ENCODE data around the gene KIF26B.

Gene KIF26B

GRCh38 chr1:245572709-245573108, 417.9 kb downstream of the KIF26B start:
- DNase-seq (ENCODE audit: low read depth), result no peak

GRCh38 chr1:245575710-245576109, 420.9 kb downstream of the KIF26B start:
- DNase-seq (ENCODE audit: low read depth), result no peak

GRCh38 chr1:245576323-245576722, 421.5 kb downstream of the KIF26B start:
- DNase-seq (ENCODE audit: low read depth), result no peak

GRCh38 chr1:245577191-245578157, 422.7 kb downstream of the KIF26B start:
- DNase-seq (ENCODE audit: low read depth), result no peak

GRCh38 chr1:245578308-245578707, 423.5 kb downstream of the KIF26B start:
- no peak for DNase-seq (ENCODE audit: low read depth)

- DNase-seq (ENCODE audit: low read depth), result no peak
Observed at GRCh38 chr1:245578771-245579170, 424.0 kb downstream of the KIF26B start.

- no peak for DNase-seq (ENCODE audit: low read depth)
Observed at GRCh38 chr1:245579881-245580280, 425.1 kb downstream of the KIF26B start.

GRCh38 chr1:245580651-245581050, 425.9 kb downstream of the KIF26B start:
- no peak for DNase-seq (ENCODE audit: low read depth)

- no peak for DNase-seq (ENCODE audit: low read depth)
Observed at GRCh38 chr1:245582026-245582425, 427.2 kb downstream of the KIF26B start.

- DNase-seq (ENCODE audit: low read depth), result no peak
Observed at GRCh38 chr1:245583081-245583480, 428.3 kb downstream of the KIF26B start.

- no peak for DNase-seq (ENCODE audit: low read depth)
Observed at GRCh38 chr1:245583575-245584330, 429.0 kb downstream of the KIF26B start.

- DNase-seq (ENCODE audit: low read depth), result no peak
Observed at GRCh38 chr1:245585252-245585959, 430.6 kb downstream of the KIF26B start.

GRCh38 chr1:245587435-245588115, 432.8 kb downstream of the KIF26B start:
- DNase-seq (ENCODE audit: low read depth), result no peak

- no peak for DNase-seq (ENCODE audit: low read depth)
Observed at GRCh38 chr1:245588116-245588639, 433.4 kb downstream of the KIF26B start.

- DNase-seq (ENCODE audit: low read depth), result no peak
Observed at GRCh38 chr1:245589316-245589715, 434.5 kb downstream of the KIF26B start.

- no peak for DNase-seq (ENCODE audit: low read depth)
Observed at GRCh38 chr1:245589906-245590305, 435.1 kb downstream of the KIF26B start.

GRCh38 chr1:245590726-245591125, 435.9 kb downstream of the KIF26B start:
- no peak for DNase-seq (ENCODE audit: low read depth)

- DNase-seq (ENCODE audit: low read depth), result no peak
Observed at GRCh38 chr1:245591346-245592188, 436.8 kb downstream of the KIF26B start.

- DNase-seq (ENCODE audit: low read depth), result no peak
Observed at GRCh38 chr1:245592189-245592460, 437.3 kb downstream of the KIF26B start.

GRCh38 chr1:245598524-245599305, 443.9 kb downstream of the KIF26B start:
- DNase-seq (ENCODE audit: low read depth), result no peak

All from CMK (cell line).